GM06990 (cell line): ENCODE measurements around the gene FBXO44.

Source experiments
- DNase-seq: peaks from one replicate; pipeline ENCODE4 v3.0.0-alpha.2; 2011; ENCODE audit not compliant: insufficient read length; ENCODE audit errors: extremely low read depth
- H3K27me3 ChIP-seq: replicated peaks from 2 replicates; pipeline ENCODE4 v1.6.0; 2011; ENCODE audit warnings: low read length; ENCODE audit not compliant: control insufficient read depth, insufficient read depth
- H3K36me3 ChIP-seq: 2 replicates; pipeline ENCODE4 v1.5.1; 2011; ENCODE audit warnings: low read length; ENCODE audit not compliant: control insufficient read depth, insufficient read depth
- H3K4me3 ChIP-seq: replicated peaks from 2 replicates; pipeline ENCODE4 v1.5.1; 2011; ENCODE audit warnings: low read depth, mild to moderate bottlenecking, control low read depth, low read length
- TF ChIP-seq, protein P1 (sequence below): IDR thresholded peaks from 2 replicates; pipeline ENCODE4 v1.5.1; 2011; ENCODE audit warnings: low read length, control low read depth, mild to moderate bottlenecking, inconsistent platforms; ENCODE audit not compliant: insufficient read depth, poor library complexity, severe bottlenecking

The FBXO44 gene

GRCh38 chr1:11620924-11621323 is 33.8 kb upstream of the FBXO44 start:
- Histone ChIP-seq H3K27me3 (no peaks in the 10 kb centered on the region; the same call in 1 of the 2 replicates), H3K36me3 (no peaks in the 10 kb centered on the region), H3K4me3 (no peak overlapping the region)
- TF ChIP-seq, protein P1, sequence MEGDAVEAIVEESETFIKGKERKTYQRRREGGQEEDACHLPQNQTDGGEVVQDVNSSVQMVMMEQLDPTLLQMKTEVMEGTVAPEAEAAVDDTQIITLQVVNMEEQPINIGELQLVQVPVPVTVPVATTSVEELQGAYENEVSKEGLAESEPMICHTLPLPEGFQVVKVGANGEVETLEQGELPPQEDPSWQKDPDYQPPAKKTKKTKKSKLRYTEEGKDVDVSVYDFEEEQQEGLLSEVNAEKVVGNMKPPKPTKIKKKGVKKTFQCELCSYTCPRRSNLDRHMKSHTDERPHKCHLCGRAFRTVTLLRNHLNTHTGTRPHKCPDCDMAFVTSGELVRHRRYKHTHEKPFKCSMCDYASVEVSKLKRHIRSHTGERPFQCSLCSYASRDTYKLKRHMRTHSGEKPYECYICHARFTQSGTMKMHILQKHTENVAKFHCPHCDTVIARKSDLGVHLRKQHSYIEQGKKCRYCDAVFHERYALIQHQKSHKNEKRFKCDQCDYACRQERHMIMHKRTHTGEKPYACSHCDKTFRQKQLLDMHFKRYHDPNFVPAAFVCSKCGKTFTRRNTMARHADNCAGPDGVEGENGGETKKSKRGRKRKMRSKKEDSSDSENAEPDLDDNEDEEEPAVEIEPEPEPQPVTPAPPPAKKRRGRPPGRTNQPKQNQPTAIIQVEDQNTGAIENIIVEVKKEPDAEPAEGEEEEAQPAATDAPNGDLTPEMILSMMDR = no peak
- no peak for DNase-seq

GRCh38 chr1:11622398-11622797 is 32.3 kb upstream of the FBXO44 start:
- Histone ChIP-seq H3K27me3 (no peaks in the 10 kb centered on the region; the same call in 1 of the 2 replicates), H3K4me3 (no peak overlapping the region), H3K36me3 (no peaks in the 10 kb centered on the region)
- no peak for DNase-seq
- TF ChIP-seq, protein P1 = no peak

DNA sequence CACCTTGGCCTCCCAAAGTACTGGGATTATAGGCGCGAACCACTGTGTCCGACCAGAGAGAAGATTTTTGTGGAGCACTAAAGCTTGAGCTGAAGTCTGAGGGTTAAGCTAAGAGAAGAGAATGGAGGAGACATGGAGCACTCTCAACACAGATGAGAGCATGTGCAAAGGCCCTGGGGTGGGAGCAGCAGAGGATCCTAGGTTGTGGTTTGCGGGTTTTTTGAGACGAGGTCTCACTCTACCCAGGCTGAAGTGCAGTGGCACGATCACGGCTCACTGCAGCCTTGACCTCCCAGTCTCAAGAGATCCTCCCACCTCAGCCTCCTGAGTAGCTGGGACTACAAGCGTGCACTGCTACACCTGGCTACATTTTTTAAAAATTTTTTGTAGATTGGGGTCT is 31.0 kb upstream of the FBXO44 start:
- H3K36me3 ChIP-seq = no peaks in the 10 kb centered on the region
- H3K4me3 ChIP-seq = no peak overlapping the region
- H3K27me3 ChIP-seq = no peaks in the 10 kb centered on the region; the same call in 1 of the 2 replicates
- TF ChIP-seq, protein P1 = no peak
- no peak for DNase-seq

GRCh38 chr1:11626551-11626950 is 28.1 kb upstream of the FBXO44 start:
- Histone ChIP-seq H3K27me3 (peaks cover 1% of the 10 kb centered on the region; the same call in 1 of the 2 replicates), H3K36me3 (no peaks in the 10 kb centered on the region), H3K4me3 (no peak overlapping the region)
- DNase-seq = no peak
- TF ChIP-seq, protein P1 = no peak

GRCh38 chr1:11628767-11629166 is 25.9 kb upstream of the FBXO44 start:
- Histone ChIP-seq H3K36me3 (no peaks in the 10 kb centered on the region), H3K27me3 (peaks cover 1% of the 10 kb centered on the region; the same call in 1 of the 2 replicates), H3K4me3 (no peak overlapping the region)
- TF ChIP-seq, protein P1 = no peak
- DNase-seq = no peak
